Adrenal gland (tissue), 5 donors: Measurements from ENCODE around the gene AP2A2.

ENCODE experiments used
- POLR2A ChIP-seq, 2 donors: fragments of 450-650 bp; IDR thresholded peaks; one replicate each; pipeline ENCODE4 v1.6.1; 2017; ENCODE audit warnings: antibody characterized with exemption in 2 of 2, mild to moderate bottlenecking in 2 of 2, moderate library complexity in 1 of 2
- TF ChIP-seq, protein P1 (sequence below), 6 experiments: fragments of 450-650 bp in 4 of 6; fragments of 200-600 bp in 2 of 6; sonication (generic) in 1 of 6; IDR thresholded peaks; 1 replicate in 5 of 6; 2 replicates in 1 of 6; pipeline versions ENCODE4 v1.5.1 to v1.8.0; 2016 to 2021; ENCODE audit warnings: antibody characterized with exemption in 6 of 6, mild to moderate bottlenecking in 2 of 6, moderate library complexity in 1 of 6
- donor health status: DM: no; HTN: no; CAD: no.

- TF ChIP-seq, protein P1, sequence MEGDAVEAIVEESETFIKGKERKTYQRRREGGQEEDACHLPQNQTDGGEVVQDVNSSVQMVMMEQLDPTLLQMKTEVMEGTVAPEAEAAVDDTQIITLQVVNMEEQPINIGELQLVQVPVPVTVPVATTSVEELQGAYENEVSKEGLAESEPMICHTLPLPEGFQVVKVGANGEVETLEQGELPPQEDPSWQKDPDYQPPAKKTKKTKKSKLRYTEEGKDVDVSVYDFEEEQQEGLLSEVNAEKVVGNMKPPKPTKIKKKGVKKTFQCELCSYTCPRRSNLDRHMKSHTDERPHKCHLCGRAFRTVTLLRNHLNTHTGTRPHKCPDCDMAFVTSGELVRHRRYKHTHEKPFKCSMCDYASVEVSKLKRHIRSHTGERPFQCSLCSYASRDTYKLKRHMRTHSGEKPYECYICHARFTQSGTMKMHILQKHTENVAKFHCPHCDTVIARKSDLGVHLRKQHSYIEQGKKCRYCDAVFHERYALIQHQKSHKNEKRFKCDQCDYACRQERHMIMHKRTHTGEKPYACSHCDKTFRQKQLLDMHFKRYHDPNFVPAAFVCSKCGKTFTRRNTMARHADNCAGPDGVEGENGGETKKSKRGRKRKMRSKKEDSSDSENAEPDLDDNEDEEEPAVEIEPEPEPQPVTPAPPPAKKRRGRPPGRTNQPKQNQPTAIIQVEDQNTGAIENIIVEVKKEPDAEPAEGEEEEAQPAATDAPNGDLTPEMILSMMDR (IDR thresholded peaks at IDR 0.05): no peak
- no peak for TF ChIP-seq POLR2A (IDR thresholded peaks at IDR 0.05)
Observed at GRCh38 chr11:1047595-1048156, 122.0 kb downstream of the AP2A2 start.
